NCI-H1436 (cell line): Measurements from ENCODE around the gene POFUT1.
"Not testable (repeated sequence)": the region's sequence is repeated elsewhere in the genome, so short reads cannot be mapped to it uniquely, and the experiment has no call there.

Experiments used
- DNase-seq: peaks from one replicate; lab custom pipeline; 2025; lab: John Stamatoyannopoulos, UW

POFUT1 gene

GRCh38 chr20:32235331-32236047 lies 27.8 kb downstream of the POFUT1 start:
- no peak for DNase-seq

- DNase-seq = no peak
These were observed 28.4 kb downstream of the POFUT1 start for GRCh38 chr20:32236048-32236533.

DNA sequence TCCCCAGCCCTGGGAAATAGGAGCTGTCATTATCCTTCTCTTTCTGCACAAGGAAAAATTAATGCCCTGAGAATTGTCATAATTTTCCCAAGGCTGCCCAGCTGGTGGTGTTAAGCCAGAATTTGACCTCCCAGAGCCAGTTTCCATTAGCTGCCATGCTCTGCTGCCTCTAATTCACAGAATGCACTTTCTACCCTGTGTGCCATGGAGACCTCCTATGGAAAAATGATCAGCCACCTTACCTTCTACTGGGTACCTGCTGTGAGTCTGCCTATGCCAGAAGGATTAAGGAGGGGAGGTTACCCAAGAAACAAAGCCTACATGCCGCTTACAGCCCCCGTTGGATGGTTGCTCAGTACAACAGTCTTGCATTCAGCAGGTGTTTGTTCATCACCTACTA lies 29.1 kb downstream of the POFUT1 start:
- no peak for DNase-seq

GRCh38 chr20:32237419-32237818 lies 29.7 kb downstream of the POFUT1 start:
- DNase-seq = no peak

DNA sequence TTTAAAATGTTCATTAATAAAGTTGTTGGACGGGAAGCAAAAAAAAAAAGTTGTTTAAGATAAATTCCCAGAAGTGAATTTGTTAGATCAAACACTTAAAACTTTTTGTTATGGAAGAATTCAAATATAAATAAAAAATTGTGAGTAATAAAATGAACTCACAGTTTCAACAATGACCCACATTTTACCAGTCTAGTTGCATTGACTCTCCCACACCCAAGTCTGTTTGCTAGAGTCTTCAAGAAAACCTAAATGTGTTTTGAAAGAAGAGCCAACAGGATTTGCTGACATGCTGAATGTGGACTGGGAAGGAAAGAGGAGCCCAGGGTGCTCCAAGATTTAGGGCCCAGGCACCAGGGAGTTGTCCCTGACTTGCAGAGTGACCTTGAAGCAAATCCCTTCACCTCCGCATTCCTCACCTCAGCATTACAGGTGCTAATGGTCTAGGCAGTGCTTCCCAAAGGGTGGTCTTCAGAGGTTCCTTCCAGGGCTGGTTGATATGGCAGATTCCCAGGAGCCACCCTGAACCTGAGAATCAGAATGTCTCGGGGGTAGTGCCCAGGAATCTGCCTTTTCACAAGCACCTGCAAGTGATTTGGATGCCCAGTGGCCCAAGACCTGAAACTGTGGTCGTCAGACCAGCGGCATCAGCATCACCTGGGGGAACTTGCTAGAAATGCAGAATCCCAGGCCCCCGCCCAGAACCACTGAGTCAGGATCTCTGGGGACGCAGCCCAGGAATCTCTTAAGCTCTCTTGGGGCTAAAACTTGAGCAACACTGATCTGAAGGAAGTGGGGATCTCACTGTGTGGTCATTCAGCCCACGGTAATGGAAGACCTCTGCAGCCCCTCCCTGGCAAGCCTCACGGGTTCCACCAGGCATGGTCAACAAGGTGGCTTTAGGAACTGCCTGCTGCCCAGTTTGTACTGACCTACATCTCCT lies 31.1 kb downstream of the POFUT1 start:
- no peak for DNase-seq

DNA sequence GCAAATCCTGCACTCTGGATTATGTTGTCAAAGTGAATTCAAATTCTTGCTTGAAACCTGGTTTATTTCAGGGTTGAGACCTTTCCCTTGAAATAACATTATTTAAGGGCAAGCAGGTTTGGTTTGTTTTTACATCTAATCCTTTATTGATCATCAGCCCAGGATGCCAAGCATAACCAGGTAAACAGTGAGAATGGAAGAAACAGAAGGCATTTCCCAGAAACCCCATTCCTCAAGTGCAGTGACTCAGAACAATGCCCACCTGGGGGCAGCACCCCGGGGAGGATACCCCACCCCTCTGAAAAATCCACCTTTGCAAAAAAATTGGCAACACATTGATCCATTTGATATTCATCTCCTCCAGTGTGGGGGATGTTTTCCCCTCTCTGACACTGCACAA lies 32.5 kb downstream of the POFUT1 start:
- DNase-seq = no peak

GRCh38 chr20:32241807-32242206 lies 34.1 kb downstream of the POFUT1 start:
- no peak for DNase-seq

- no peak for DNase-seq
These were observed 36.6 kb downstream of the POFUT1 start for GRCh38 chr20:32244150-32244823.

GRCh38 chr20:32244959-32245358 lies 37.3 kb downstream of the POFUT1 start:
- DNase-seq = no peak

DNA sequence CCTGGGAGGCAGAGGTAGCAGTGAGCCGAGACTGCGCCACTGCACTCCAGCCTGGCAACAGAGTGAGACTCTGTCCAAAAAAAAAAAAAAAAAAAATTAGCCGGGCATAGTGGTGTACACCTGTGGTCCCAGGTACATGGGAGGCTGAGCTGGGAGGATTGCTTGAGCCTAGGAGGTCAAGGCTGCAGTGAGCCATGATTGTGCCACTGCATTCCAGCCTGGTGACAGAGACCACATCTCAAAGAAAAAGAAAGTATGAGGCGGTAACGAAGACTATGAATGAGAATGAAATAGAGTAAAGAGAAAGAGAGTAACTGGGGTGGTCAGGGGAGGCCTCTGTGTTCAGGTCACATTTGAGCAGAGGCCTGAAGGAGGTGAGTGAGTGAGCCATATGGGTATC lies 38.5 kb downstream of the POFUT1 start:
- DNase-seq = not testable (repeated sequence)

DNA sequence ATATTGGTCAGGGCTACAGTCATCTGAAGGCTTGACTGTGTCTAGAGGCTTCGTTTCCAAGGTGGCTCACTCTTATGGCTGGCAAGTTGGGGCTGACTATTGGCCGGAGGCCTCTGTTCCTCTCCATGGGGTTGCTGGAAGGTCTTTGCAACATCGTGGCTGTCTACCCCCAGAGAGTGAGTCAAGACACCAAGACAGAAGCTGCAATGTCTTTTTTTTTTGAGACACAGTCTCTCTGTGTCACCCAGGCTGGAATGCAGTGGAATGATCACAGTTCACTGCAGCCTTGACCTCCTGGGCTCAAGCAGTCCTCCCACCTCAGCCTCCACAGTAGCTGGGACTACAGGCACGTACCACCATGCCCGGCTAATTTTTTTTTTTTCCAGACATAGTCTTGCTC lies 40.4 kb downstream of the POFUT1 start:
- no peak for DNase-seq

GRCh38 chr20:32249030-32249738 lies 41.5 kb downstream of the POFUT1 start:
- DNase-seq = no peak

- DNase-seq = no peak
These were observed 43.8 kb downstream of the POFUT1 start for GRCh38 chr20:32251470-32251869.

GRCh38 chr20:32252189-32252588 lies 44.5 kb downstream of the POFUT1 start:
- no peak for DNase-seq

GRCh38 chr20:32260973-32261372 lies 53.3 kb downstream of the POFUT1 start:
- DNase-seq = not testable (repeated sequence)

- DNase-seq = no peak
These were observed 54.0 kb downstream of the POFUT1 start for GRCh38 chr20:32261644-32262043.

DNA sequence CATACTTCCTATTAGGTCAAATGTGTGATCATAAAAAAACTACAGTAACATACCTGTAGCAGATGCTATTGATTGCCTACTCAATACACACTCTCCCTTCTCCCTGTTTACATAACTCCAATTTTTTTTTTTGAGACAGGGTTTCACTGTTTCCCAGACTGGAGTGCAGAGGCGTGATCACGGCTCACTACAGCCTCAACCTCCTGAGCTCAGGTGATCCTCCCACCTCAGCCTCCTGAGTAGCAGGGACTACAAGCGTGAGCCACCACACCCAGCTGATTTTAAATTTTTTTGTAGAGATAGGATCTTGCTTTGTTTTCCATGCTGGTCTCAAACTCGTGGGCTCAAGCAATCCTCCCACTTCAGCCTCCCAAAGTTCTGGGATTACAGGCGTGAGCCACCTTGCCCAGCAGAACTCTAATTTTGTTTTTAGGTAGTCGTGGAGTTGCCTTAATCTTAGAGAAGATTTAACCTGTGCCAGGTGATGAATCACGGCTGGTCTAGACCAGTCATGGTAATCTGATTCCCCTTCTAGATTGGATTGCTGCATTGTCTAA lies 55.8 kb downstream of the POFUT1 start:
- no peak for DNase-seq

- DNase-seq = no peak
These were observed 63.9 kb downstream of the POFUT1 start for GRCh38 chr20:32271620-32272019.

DNA sequence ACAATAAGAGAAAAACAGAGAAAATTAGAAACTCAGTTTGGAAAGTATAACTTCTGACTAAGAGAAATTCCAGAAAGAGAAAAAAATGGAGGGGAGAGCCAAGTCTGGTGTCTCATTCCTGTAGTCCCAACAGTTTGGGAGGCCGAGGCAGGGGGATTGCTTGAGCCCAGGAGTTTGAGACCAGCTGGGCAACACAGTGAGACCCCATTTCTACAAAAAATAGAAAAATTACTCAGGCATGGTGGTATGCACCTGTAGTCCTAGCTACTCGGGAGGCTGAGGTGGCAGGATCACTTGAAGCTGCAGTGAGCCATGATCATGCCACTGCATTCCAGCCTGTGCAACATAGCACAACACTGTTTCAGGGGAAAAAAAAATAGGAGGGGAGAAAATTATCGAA lies 66.7 kb downstream of the POFUT1 start:
- no peak for DNase-seq

- not testable (repeated sequence) for DNase-seq
These were observed 67.5 kb downstream of the POFUT1 start for GRCh38 chr20:32275163-32275562.
